AG09309 (cell line): Measurements from ENCODE around the gene EXOSC9.
"Not testable (repeated sequence)": the region's sequence is repeated elsewhere in the genome, so short reads cannot be mapped to it uniquely, and the experiment has no call there.

Source experiments
- DNase-seq: peaks from one replicate; pipeline ENCODE4 v3.0.0-alpha.2; 2010; ENCODE audit warnings: low read depth
- H3K4me3 ChIP-seq: 2 replicates; pipeline ENCODE4 v1.5.1; 2011; ENCODE audit warnings: mild to moderate bottlenecking, low read depth, low read length, moderate library complexity; ENCODE audit not compliant: control insufficient read depth
- TF ChIP-seq, protein P1 (sequence below): IDR thresholded peaks from 2 replicates; pipeline ENCODE4 v1.5.1; 2011; ENCODE audit warnings: mild to moderate bottlenecking, low read depth, low read length, inconsistent platforms; ENCODE audit not compliant: insufficient read depth, control insufficient read depth; ENCODE audit errors: missing control alignments

The EXOSC9 gene, protein sequence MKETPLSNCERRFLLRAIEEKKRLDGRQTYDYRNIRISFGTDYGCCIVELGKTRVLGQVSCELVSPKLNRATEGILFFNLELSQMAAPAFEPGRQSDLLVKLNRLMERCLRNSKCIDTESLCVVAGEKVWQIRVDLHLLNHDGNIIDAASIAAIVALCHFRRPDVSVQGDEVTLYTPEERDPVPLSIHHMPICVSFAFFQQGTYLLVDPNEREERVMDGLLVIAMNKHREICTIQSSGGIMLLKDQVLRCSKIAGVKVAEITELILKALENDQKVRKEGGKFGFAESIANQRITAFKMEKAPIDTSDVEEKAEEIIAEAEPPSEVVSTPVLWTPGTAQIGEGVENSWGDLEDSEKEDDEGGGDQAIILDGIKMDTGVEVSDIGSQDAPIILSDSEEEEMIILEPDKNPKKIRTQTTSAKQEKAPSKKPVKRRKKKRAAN

DNA sequence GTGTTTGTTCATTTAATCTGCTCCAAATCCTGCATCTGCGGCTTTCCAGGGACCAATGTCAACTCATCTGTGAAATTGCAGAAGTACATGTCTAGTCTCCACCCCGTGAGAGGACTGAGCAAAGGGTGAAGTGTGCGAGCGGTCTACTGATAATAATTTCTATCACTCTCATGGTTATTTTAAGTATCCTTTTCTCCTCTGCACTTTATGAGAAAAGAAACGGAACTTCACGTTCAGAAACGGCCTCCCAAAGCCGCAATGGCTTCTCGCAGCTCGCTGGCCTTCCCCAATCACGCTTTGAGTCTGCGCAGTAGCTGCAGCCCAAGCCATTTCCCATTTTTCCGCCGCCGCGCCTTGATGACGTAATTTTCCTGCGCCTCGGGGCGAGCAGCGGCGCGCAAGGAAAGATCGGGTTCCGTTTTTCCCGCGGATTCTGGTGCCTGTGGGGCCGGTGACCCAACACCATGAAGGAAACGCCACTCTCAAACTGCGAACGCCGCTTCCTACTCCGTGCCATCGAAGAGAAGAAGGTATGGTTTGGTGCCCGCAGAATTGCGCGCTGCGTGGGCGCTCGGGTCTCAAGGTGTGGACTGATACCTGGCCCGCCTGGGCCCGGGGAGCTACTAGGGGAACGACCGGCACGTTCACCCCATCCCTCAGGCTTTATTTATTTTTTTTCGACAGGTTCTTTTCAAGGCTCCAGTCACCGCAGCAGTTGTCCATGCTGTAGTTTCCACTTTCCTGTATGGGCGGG, at the start of gene EXOSC9:
Gene EXOSC9 (plus strand): TSS at position 363 of the 754 bp plus-strand sequence. CDS start 102 bp downstream, at position 465.
- peak; percentile 73 for DNase-seq

DNA sequence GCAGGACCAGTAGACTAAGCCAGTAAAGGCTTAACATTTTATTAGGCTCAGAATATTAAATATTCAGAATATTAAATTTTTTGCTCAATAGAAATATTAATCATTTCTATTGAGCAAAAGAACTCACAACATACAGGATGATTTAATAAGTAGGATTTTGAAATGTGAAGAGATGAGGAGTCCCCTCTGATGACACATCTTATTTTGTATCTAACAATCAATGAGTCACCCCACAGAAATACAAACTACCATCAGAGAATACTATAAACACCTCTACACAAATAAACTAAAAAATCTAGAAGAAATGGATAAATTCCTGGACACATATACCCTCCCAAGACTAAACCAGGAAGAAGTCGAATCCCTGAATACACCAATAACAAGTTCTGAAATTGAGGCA, 49.0 kb upstream of the EXOSC9 start:
- DNase-seq, H3K4me3 ChIP-seq: not testable (repeated sequence)

More for the DNA sequence above, at the start of gene EXOSC9:
- TF ChIP-seq, protein P1, sequence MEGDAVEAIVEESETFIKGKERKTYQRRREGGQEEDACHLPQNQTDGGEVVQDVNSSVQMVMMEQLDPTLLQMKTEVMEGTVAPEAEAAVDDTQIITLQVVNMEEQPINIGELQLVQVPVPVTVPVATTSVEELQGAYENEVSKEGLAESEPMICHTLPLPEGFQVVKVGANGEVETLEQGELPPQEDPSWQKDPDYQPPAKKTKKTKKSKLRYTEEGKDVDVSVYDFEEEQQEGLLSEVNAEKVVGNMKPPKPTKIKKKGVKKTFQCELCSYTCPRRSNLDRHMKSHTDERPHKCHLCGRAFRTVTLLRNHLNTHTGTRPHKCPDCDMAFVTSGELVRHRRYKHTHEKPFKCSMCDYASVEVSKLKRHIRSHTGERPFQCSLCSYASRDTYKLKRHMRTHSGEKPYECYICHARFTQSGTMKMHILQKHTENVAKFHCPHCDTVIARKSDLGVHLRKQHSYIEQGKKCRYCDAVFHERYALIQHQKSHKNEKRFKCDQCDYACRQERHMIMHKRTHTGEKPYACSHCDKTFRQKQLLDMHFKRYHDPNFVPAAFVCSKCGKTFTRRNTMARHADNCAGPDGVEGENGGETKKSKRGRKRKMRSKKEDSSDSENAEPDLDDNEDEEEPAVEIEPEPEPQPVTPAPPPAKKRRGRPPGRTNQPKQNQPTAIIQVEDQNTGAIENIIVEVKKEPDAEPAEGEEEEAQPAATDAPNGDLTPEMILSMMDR = no peak
- H3K4me3 ChIP-seq = peak within 1 kb of the TSS; percentile 95

DNA sequence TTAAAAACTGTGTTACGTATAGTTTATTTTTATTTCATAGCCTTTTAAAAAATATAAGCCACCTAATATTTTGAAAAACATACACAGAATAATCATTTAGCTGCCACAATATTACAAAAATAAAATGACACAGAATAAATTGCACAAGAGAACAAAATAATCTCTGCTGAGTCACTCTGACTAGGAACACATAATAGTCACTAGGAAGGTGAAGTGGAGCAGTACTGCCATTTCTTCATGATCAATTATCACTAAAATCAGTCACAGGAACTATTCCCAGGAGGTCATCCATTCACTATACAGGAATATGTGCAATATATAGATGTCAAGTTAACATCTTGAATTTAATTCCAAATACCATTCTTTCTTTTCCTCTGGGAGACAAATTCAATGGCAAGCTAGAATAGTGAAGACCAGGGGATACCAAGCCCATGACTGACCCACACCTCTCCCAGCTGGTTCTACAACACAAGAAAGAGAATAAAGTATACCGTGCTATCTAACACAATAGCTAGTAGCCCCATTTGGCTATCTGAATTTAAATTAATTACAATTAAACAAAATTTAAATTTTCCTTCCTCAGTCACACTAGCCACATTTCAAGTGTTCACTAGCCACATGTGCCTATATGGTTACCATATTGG, 42.1 kb upstream of the EXOSC9 start:
- TF ChIP-seq, protein P1 = no peak
- no peak for DNase-seq
- no peak overlapping the region for H3K4me3 ChIP-seq

DNA sequence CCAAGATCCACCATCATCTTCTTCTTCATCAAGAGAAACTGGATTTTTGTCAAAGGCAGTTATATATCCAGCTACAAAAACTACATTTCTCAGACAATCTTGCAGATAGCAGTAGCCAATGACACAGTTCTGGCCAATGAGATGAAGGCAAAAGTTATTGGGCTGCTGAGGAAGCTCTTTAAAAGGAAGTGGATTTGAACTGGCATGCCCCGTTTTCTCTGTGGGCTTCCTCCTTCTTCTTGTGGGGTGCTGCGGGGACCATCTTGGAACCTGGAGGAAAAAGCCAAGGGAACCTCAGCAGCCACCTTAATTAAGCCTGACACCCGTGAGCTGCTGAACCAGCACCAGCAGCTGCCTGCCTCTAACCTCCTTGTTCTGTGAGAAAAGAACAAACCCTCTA, 40.9 kb upstream of the EXOSC9 start:
- no peak overlapping the region for H3K4me3 ChIP-seq
- no peak for DNase-seq
- TF ChIP-seq, protein P1 = no peak

DNA sequence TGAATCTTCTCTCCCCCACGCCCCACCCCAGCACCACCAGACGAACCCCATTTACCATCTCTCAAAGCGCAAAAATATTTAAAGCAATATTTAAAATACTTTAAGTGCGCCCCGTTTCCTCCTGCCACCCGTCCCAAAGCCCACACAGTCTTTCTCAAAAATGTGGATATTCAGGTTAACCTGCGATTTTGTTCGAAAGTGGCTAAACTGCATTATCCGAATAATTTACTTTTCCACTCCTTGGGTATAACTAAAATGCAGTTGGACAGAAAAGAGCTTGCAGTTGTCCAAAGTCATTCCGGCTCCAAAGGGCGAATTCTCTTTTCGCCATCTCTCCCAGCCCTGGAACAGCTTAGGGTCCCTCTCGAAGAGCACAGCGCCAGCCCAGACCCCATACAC, 36.8 kb upstream of the EXOSC9 start:
- H3K4me3 ChIP-seq = peak overlapping the region; percentile 44
- TF ChIP-seq, protein P1 = no peak
- DNase-seq = no peak

DNA sequence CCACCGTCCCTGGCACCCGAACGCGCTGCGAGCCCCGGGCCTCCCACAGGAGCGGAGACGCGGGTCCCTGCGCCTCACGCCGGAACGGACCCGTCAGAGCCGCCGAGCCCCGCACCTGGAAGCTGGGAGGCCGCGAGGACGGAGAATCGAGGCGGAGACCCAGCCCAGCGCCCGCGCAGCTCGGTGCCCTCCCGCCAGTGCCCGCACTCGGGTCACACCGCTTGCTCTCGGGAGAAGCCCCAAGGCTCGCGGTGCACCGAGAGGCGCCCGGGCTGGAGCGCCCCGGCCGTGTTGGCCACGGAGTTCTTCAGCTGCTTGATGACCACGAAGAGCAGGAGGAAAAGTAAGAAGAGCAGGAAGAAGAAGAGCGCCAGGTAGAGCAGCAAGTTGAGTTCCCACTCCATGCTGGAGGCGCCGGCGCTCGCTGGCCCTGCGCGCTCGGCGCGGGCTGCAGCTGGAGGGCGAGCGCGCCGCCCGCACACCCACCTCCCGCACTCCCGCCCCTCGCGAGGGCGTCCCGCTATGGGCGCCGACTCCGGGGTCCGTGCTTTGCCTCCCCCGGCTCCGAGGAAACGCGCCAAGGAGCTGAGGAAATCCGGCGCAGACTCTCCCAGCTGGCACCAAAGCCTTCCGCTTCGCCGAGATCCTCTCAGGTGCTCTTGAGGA, 36.3 kb upstream of the EXOSC9 start, which contains the start of gene SMIM43:
Gene SMIM43 (minus strand): TSS at position 463 of the 666 bp plus-strand sequence. CDS start 59 bp downstream, at position 404.
- peak within 1 kb of the TSS; percentile 44 for H3K4me3 ChIP-seq
- DNase-seq = no peak
- TF ChIP-seq, protein P1 = no peak
